Measurements from ENCODE around the gene TMEM150C. TPM values are rescaled to one million over a fixed set of nuclear protein-coding genes. Genes with fewer than 3 reads are reported as not detected.

TMEM150C gene
- total and polyA plus RNA-seq, 2 of the 8 experiments (the other 6 are each of a cell fraction or from before 2014, with no cell fraction given): 1.5 to 1.7 TPM

GRCh38 chr4:82513382-82513781 lies 48.4 kb downstream of the TMEM150C start:
- Histone ChIP-seq H4K20me1 (replicated peaks in 1 of 2; ENCODE audit: control insufficient read depth in 1 of 2, insufficient read depth in 2 of 2, low read length in 2 of 2) (no peaks in the 10 kb centered on the region), H2BK120ac (replicated peaks; ENCODE audit: low read depth, low read length) (no peak overlapping the region), H3K27me3 (replicated peaks in 1 of 4; ENCODE audit: control insufficient read depth in 3 of 4, extremely low read depth in 1 of 4, insufficient read depth in 3 of 4, low read length in 3 of 4) (no peaks in the 10 kb centered on the region), H3K4me2 (ENCODE audit: insufficient read depth in 1 of 2, low read depth in 2 of 2, low read length in 2 of 2) (no peak overlapping the region), H3K23me2 (ENCODE audit: low read depth, low read length) (no peaks in the 10 kb centered on the region), H3K9me3 (ENCODE audit: insufficient read depth in 2 of 2, low read depth in 1 of 2, low read length in 1 of 2) (no peaks in the 10 kb centered on the region), H3K9ac (replicated peaks in 1 of 4; ENCODE audit: extremely low read depth in 1 of 4, low read depth in 3 of 4, low read length in 3 of 4) (no peak overlapping the region), H3K79me2 (ENCODE audit: control insufficient read depth in 1 of 2, insufficient read depth in 2 of 2, low read length in 2 of 2) (no peaks in the 10 kb centered on the region), H3K27ac (ENCODE audit: low read depth, low read length) (no peak overlapping the region), H3K4me3 (ENCODE audit: extremely low read depth in 1 of 4, insufficient read depth in 2 of 4, low read depth in 3 of 4, low read length in 4 of 4) (no peak overlapping the region), H3K36me3 (ENCODE audit: control insufficient read depth in 2 of 4, insufficient read depth in 4 of 4, low read length in 3 of 4) (no peaks in the 10 kb centered on the region), H3K79me1 (ENCODE audit: low read depth, low read length) (no peaks in the 10 kb centered on the region), H4K91ac (replicated peaks; ENCODE audit: insufficient read length, low read length) (no peak overlapping the region), H2BK5ac (ENCODE audit: low read depth, low read length) (no peak overlapping the region), H2AFZ (ENCODE audit: low read length) (no peak overlapping the region), H3K4ac (replicated peaks; ENCODE audit: insufficient read length, low read depth, low read length) (no peak overlapping the region), H4K8ac (ENCODE audit: extremely low read depth, insufficient read depth, low read length) (no peak overlapping the region), H3K4me1 (replicated peaks in 1 of 4; ENCODE audit: control insufficient read depth in 3 of 4, insufficient read depth in 4 of 4, low read length in 3 of 4) (0 out of 7 replicates have a peak, but pooled peaks cover 0 to 2% (median 0%) of the 10 kb centered on the region in 4 experiments), H3K56ac (replicated peaks; ENCODE audit: insufficient read length, low read depth, low read length) (no peak overlapping the region), H2AK5ac (ENCODE audit: low read depth, low read length) (no peak overlapping the region), H3K23ac (ENCODE audit: insufficient read length) (no peak overlapping the region), H3K14ac (ENCODE audit: insufficient read length) (no peak overlapping the region), H2BK20ac (ENCODE audit: low read length) (no peak overlapping the region), H3K18ac (ENCODE audit: extremely low read depth, low read length) (no peak overlapping the region), H4K5ac (ENCODE audit: insufficient read length, low read depth, low read length) (no peak overlapping the region), H2BK15ac (ENCODE audit: low read length) (no peak overlapping the region), H2BK12ac (ENCODE audit: low read depth, low read length) (no peak overlapping the region)
- CTCF ChIA-PET (ENCODE audit: partially characterized antibody): interaction anchor here (1.1 kb wide), 1 partner anchor 24 kb away, joined by 4 read pairs; no protein-coding TSS in a partner anchor
- no peak for FAIRE-seq
- no peak for DNase-seq (ENCODE audit: low read depth in 1 of 2, low spot score in 2 of 2)
- POLR2A ChIA-PET (ENCODE audit: partially characterized antibody): no interaction called here
- WGBS, 2 experiments (ENCODE audit: extremely low coverage in 1 of 2, insufficient coverage in 1 of 2, insufficient read length in 1 of 2, insufficient replicate concordance in 2 of 2, low coverage in 1 of 2, low lambda C conversion rate in 2 of 2, missing lambda C conversion rate in 1 of 2): 87% methylated on average over 2 of the region's 2 CpGs; no CpG with 5 or more reads in 1 of the 2 experiments

Data from H1 (cell line).